Measurements from ENCODE around the gene KCTD11. TPM values are rescaled to one million over a fixed set of nuclear protein-coding genes. Genes with fewer than 3 reads are reported as not detected.
"Not testable (repeated sequence)": the region's sequence is repeated elsewhere in the genome, so short reads cannot be mapped to it uniquely, and the experiment has no call there.

Gene KCTD11
- polyA plus RNA-seq, 10 donors = 5.8 to 10.3 (median 7.5) TPM

DNA sequence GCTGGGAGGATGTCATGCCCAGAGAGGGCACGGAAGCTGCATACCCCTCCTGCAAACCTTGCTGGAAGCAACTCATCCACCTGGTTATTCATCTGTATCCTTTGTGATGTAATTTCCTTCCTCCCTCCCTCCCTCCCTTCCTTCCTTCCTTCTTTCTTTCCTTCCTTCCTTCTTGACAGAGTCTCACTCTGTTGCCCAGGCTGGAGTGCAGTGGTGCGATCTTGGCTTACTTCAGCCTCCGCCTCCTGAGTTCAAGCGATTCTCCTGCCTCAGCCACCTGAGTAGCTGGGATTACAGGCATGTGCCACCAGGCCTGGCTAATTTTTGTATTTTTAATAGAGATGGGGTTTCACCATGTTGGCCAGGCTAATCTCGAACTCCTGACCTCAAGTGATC, 16.6 kb downstream of the KCTD11 start:
- not testable (repeated sequence) for DNase-seq

DNA sequence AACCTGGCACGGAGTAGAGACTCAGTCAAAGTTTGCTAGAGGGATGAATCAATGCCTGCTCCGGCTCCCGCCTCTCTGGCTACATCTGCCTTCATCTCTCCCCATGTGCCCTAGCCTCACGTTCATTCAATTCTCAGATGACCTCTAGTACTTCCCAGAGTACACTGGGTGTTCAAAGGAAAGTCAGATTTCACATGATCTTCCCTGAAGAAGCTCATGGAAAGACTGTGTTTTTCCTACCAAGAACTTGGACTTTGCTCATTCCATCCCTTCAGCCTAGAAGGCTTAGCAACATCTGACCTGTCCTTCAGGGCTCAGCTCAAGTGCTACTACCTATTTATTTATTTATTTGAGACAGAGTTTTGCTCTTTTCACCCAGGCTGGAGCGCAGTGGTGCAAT, 17.9 kb downstream of the KCTD11 start:
- no peak for DNase-seq

DNA sequence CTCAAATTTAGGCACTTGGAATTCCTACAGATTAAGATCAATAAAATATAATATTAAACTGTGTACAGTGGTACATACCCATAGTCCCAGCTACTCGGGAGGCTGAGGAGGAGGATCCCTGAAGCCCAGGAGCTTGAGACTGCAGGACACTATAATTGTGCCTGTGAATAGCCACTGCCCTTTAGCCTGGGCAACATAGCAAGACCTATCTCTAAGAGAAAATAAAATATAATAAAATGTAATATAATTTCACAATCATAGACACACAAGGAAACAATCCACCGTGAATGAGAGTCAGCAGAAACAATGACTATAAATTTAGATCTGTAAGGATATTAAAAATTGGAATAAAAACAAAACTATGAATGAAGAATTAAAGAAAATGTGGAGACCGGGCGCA, 18.9 kb downstream of the KCTD11 start:
- no peak for DNase-seq

DNA sequence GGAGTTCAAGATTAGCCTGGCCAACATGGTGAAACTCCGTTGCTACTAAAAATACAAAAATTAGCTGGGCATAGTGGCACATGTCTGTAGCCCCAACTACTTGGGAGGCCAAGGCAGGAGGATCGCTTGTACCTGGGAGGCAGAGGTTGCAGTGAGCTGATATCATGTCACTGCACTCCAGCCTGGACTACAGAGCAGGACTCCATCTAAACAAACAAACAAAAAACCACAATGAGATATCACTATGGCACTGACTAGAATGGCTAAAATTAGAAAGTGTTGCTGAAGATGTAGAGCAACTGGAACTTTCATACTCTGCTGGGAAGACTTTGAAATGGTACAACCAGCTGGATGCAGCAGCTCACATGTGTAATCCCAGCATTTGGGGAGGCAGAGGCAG, 22.4 kb downstream of the KCTD11 start:
- DNase-seq = no peak

DNA sequence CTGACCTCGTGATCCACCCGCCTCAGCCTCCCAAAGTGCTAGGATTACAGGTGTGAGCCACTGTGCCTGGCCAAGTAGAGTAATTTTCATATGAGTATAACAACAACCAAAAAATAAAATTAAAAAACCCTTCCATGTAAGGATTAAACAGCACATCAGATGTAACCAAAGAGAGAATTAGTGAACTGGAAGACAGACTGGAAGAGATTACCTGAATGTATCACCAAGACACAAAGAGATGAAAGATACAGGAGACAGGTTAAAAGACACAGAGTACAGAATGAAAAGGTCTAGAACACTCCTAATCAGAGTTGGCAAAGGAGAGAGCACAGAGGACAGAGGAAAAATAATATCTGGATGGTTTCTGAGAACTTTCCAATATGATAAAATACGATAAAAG, 27.2 kb downstream of the KCTD11 start:
- DNase-seq = no peak

DNA sequence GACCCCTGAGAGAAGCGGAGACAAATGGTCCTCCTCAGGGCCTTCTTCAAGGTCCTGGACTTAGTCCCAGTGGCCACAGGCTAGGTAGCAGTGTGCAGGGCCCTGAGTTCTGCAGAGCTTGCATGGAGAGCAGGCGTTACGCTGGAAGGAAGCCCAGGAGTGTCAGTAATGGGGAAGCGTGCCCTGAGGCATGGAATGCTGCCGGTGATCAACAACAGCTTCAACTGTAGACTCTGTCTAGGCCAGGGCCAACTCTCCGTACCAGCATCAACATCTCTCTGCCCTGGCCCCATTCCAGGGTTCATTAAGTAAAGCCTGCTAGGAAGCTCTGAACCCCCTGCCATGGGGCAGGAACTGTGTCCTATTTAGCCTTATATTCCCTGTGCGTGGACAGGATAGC, 28.4 kb downstream of the KCTD11 start:
- peak in 1 of 3 donors; percentile 52 for DNase-seq

DNA sequence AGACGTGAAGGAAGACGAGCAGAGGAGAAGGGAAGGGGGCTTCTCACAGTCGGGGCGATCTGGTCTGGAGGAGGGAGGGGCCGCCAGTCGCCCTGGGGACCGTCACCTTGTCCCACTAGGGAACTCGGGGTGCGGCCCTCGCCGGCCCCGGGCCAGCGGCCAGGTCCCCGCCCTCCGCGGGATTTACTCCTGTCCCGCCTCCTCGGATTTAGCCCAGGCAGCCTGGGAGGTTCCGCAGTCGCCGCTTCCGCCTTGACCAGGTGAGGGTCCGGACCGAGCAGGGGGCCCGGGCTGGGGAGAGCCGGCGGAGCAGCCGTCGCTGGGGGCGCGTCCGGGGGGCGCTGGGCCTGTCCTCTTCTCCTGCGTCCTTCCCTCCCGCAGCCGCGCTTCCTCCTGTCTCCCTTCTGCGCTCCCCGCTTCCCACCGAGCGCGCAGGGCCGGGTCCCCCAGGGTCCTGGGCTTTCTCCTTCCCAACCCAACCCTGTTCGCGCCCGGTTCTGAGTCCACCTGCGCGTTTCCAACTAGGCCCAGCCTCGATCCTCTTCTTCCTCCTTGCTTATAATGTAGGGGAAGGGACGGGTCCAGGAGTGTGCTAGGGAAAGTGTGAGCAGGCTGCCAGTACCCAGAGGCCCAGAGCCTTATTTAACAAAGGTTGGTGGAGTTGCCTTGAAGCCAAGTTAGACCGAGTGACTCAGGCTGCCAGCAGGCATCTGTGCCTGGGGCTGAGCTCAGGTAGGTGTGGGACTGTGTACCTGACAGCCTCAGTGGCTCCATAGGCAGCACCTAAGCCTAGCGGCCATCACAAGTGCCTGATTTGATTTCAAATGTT, 29.1 kb downstream of the KCTD11 start, which contains the start of gene TNK1:
Gene TNK1, plus strand, starts transcription at position 235 of the 829 bp plus-strand sequence. CDS start 1,838 bp downstream, outside the sequence.
- no peak for DNase-seq

DNA sequence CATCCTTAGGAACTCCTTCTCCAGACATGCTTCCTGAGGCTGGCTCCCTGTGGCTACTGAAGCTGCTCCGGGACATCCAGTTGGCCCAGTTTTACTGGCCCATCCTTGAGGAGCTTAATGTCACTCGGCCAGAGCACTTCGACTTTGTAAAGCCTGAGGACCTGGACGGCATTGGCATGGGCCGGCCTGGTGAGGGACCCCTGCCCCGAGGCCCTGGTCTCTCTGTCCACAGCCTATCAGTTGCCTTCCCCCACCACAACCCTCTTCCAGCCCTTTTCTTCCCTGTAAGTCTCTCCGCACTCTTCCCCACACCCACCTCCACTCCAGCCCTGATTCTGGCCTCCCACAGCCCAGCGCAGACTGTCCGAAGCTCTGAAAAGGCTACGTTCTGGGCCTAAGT, 30.9 kb downstream of the KCTD11 start:
- DNase-seq = no peak

DNA sequence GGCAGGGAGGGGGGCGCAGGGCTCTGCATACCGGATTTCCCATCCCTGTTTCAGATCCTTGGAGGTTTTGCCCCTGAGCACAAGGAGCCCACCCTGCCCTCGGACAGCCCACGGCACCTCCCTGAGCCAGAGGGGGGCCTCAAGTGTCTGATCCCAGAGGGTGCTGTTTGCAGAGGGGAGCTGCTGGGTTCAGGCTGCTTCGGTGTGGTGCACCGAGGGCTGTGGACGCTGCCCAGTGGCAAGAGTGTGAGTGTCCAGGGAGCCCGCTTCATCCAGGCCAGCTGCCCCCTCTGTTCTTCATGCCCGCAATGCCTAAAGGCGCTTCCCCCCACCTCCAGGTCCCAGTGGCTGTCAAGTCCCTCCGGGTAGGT, 31.4 kb downstream of the KCTD11 start:
- no peak for DNase-seq

DNA sequence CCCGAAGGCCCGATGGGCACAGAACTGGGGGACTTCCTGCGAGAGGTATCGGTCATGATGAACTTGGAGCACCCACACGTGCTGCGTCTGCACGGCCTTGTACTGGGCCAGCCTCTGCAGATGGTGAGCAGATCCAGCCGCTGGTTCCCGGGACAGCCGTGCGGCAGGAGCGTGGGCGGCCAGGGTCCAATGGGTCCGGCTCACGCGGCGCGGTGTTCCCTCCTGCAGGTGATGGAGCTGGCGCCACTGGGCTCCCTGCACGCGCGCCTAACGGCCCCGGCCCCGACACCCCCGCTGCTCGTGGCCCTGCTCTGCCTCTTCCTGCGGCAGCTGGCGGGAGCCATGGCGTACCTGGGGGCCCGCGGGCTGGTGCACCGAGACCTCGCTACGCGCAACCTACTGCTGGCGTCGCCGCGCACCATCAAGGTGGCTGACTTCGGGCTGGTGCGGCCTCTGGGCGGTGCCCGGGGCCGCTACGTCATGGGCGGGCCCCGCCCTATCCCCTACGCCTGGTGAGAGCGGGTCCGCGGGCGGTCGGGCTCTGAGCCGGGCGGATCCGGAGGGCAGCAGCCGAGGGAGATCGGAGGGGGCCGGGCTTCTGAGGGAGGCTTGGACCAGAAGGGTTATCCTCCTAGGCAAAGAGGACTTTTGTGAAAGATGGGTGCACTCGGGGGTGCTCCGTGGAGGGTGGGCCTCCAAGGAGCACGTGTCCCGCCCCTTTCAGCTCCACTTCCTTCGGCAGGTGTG, 32.0 kb downstream of the KCTD11 start:
- peak in 1 of 3 donors; percentile 74 for DNase-seq

DNA sequence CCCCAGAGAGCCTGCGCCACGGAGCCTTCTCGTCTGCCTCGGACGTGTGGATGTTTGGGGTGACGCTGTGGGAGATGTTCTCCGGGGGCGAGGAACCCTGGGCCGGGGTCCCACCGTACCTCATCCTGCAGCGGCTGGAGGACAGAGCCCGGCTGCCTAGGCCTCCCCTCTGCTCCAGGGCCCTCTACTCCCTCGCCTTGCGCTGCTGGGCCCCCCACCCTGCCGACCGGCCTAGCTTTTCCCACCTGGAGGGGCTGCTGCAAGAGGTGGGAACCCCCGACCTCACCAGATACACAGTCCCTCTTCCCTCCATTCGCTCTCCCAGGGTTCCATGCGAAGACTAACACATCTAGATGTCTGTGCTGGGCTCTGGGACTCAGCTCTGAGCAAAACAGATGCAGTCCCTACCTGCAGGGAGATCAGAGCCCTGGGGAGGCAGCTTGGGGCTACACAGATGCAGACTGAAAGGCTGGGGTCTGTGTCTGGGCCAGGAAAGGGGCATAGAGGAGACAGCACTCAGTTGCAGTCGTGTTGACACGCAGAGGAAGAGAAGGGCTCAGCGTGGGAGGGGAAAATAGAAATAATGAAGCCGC, 32.6 kb downstream of the KCTD11 start:
- DNase-seq = no peak

DNA sequence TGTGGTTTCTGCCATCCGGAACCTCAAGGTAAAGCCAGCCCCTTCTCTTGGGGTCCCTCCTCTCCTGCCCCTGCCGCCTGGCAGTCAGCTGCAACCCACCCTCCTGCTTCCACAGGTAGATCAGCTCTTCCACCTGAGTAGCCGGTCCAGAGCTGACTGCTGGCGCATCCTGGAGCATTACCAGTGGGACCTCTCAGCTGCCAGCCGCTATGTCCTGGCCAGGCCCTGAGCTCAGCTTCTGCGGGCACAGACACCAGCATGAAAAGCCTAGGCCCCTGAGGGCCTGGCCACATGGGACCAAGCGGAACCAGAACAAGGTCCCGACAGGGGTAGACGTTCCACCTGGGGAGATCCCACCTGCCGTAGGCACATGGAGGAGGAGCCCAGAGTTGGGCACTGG, 36.9 kb downstream of the KCTD11 start:
- no peak for DNase-seq

DNA sequence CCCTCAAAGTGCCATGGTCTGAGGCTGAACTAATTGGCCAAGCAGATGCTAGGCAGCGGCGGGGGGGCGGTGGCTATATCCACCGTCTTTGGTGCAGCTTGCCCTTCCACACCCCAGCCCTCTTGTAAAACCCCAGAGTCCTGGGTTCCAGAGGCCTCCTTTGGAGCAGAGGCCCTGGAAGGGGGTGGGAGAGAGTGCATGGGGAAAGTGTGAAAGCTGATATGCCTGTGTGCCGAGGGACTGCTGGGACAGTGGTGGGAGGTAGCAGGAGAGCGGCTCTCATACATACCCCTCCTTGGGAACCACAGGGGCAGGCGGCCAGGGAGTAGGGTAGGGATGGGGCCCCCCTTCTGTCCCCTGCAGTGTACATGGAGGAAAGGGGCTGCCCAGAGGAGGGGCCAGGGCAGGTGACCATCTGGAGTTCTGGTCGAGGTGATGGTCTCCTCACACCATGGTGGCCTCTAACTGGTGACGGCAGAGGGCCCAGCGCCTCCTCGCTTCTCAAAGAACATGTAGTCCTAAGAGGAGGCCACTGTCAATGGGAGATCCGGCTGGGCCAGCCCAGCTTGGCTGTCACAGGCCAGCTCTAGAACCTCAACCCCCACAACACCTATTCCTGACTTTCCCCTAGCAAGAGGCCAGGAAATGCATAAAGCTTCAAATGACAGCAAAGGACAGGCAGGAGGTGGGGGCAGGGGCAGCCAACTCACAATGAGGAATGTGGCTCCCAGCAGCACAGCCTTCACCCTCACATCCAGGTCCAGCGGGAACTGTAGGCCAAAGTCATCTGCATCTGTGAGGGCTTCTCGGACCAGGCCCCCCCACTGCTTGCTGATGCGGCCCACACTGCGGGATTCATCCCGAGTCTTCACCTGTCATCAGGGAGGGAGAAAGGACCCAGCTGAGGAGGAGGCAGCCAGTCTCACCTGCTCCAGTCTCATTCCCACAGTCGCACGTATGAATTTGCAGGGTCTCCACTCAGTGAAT, 38.3 kb downstream of the KCTD11 start:
- DNase-seq = no peak

DNA sequence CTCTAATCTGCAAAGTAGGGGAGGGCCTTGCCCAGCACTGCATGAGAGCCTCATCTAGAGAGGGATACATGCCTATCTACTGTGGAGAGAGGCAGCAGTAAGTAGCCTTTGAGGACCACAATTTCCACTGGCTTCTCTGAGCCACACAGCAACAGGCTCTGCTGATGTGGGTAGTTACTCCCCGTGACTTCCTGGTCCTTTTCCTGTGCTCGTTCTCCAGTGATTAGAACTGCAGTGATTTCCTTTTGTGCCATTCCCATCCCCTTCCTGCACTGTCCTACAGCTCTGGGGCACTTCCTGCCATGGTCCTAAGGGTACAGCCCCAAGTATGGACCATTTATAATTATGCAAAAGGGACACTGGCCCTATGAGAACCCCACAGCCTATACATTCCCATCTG, 39.3 kb downstream of the KCTD11 start:
- no peak for DNase-seq

DNA sequence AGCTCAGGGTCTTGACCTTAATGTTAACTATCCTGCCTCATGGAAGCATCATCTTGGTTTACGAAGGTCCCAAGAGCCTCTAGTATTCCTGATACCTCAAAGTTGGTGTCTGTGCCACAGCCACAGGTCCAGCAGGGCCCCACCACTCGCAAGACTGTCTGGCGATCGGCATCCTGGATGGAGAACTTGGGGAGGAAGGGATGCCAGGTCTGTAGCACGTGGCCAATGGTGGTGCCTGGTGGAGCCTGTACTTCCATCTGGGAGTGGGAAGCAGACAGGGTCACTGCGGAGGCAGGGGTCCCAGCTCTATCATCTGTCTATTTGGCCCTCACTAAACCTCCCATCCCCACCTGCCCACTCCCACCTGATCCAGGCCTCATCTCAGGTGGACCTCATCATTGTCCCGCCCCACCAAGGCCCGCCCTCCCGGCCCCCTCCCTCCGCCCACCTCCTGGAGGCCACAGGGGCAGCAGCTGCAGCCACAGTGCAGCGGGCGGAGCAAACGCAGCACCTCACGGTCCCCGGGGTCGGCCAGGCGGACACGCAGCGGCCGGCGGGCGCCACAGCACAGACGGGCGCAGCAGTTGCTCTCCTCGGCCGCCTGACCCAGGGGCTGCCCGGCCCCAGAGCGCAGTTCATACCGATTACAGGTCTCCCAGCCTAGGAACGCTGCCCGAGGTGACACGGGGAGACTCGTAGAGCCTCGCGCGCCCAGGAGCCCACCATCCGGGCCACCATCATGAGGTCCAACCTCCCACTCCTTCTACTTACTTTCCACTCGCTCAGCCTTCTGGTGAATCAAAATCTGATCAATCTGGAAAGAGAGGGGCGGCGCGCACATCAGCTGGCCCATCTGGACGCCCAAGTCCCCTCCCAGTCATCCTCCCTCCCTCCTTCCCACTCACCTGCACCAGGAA, 41.0 kb downstream of the KCTD11 start:
- no peak for DNase-seq

DNA sequence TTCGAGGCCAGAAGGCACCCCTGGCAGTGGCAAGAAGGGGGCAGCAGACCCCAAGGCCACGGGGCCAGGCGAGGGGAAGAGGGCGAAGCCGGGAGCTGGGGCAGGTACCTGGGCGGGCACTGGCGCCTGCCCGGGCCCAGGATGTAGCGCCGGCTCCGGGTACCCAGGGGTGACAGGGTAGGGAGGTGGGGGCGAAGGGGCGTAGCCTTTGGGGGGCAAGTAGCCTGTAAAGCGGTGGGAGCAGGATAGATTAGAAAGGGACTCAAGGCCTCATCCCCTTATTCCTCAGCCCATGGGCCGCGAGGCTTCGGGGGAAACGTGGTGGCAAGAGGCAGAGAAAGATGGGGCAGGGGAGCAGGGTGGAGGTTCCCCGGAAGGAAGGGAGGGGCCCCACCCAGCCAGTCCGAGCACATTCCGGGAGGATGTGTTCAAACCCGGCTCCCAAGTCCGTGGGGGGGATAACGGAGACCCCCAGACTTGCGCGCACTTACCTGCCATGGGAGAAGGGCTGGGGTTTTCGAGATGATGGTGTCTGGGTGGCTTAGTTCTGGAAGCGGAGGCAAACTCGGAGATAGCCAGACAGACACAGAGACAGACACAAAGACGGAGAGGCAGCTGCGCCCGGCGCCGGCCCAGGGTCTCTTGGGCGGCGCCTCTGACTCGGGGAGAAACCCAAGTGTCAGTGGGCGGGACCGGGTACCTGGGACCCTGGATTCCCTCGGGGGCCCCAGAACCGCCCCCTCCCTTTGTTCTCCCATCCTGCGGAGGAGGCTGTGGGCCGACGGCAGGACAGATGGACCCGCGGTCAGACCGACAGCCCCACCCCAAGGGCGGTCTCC, 41.9 kb downstream of the KCTD11 start:
- DNase-seq = no peak

DNA sequence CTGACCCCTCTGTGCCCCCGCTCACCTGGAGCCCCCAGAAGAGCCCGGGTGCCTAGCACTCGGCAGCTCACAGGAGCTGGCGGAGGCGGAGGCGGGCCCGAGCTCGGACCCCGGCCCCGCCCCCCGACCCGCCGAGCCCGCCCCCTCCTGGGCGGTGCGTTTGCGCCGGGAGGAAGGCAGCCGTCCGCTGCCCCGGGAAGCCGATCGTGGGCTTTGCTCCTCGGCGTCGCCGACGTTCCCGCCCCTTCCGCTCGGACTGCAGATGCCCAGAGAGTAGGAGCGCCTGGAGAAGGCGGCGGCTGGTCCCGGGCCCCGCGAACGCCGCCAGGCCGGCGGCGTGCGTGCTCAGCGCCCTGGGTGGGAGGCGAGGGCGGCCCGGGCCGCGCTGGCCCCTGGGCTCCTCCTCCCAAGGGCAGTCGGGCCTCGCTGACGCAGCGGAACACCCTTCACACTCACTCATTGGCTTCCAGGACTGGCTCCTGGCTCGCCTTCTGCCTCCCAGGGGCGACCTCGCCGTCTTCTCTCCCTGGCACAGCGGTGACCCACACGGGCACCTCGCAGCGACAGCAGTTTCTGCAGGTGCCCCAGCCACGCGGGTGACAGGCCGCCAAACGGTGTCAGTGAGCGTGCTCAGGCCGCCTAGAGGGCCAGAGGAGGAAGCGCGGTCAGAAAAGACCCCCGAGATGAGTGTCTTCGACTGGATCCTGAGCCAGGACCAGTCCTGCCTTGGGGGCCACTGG, 42.7 kb downstream of the KCTD11 start, which contains the start of gene PLSCR3:
Gene PLSCR3, minus strand, starts transcription at position 74 of the 740 bp plus-strand sequence. CDS start 415 bp downstream, outside the sequence.
- peak; percentile 81 to 95 (median 89) for DNase-seq

DNA sequence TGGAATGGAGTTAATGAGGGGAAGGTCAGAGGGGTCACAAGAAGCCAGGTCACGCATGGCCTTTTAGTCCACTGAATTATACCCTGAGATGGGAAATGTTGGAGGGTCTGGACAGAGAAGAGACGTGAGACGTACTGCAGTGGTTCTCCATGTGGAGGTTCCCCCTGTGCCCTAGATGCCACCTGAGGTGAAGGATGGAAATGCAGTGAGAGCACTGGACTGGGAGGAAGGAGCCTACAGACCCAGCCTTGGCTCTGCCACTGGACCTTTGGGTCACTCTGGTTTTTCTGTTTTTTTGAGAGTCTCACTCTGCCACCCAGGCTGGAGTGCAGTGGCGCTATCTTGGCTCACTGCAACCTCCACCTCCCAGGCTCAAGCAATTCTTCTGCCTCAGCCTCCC, 44.2 kb downstream of the KCTD11 start:
- DNase-seq = no peak

DNA sequence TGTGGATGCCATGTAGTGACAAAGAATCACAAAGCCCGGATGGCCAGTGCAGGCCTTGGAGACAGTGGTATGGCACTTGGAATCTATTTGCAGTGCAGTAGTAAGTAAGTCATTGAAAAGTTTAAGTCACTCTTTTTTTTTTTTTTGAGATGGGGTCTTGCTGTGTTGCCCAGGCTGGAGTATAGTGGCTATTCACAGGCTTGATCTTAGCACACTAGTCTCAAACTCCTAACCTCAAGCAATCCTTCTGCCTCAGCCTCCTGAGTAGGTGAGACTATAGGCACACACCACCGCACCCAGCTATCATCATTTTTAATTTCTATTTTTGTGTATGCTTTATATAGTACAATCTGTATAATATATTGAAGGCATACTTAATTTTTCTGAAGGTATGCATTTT, 46.6 kb downstream of the KCTD11 start:
- DNase-seq = no peak

All from muscle of back (tissue), 11 donors.